Neural cell (in vitro differentiated cells): ENCODE results near the gene ZSCAN32. TPM values are rescaled to one million over a fixed set of nuclear protein-coding genes. Genes with fewer than 3 reads are reported as not detected.

Experiments used
- H2AFZ ChIP-seq: fragments of 200-600, 300-800 bp; sonication (generic), shearing (Covaris generic); 2 replicates; pipeline ENCODE4 v1.6.0; 2014; ENCODE audit warnings: low read depth, mild to moderate bottlenecking, antibody characterized with exemption, low read length, moderate library complexity
- H3F3A ChIP-seq: fragments of 200-600 bp; shearing (Covaris generic); 2 replicates; pipeline ENCODE4 v1.6.1; 2016; ENCODE audit warnings: mild to moderate bottlenecking, moderate library complexity, mixed read lengths, antibody characterized with exemption, low read length; ENCODE audit not compliant: insufficient read depth, poor library complexity, severe bottlenecking
- H3K27ac ChIP-seq: fragments of 200-600, 300-800 bp; sonication (generic), shearing (Covaris generic); 2 replicates; pipeline ENCODE4 v1.5.1; 2014; ENCODE audit warnings: mild to moderate bottlenecking, low read length, moderate library complexity
- H3K27me3 ChIP-seq: fragments of 300-800, 200-600 bp; sonication (generic), shearing (Covaris generic); 2 replicates; pipeline ENCODE4 v1.6.0; 2014; ENCODE audit warnings: mild to moderate bottlenecking, low read depth, low read length, moderate library complexity; ENCODE audit not compliant: insufficient read depth
- H3K36me3 ChIP-seq: fragments of 300-800, 200-600 bp; sonication (generic), shearing (Covaris generic); 2 replicates; pipeline ENCODE4 v1.5.1; 2014; ENCODE audit warnings: mild to moderate bottlenecking, antibody characterized with exemption, low read length, moderate library complexity; ENCODE audit not compliant: insufficient read depth
- H3K4me2 ChIP-seq: fragments of 300-800, 200-600 bp; sonication (generic), shearing (Covaris generic); 2 replicates; pipeline ENCODE4 v1.6.0; 2014; ENCODE audit warnings: mild to moderate bottlenecking, low read length
- H3K4me3 ChIP-seq: fragments of 300-800, 200-600 bp; sonication (generic), shearing (Covaris generic); 2 replicates; pipeline ENCODE4 v1.5.1; 2014; ENCODE audit warnings: mild to moderate bottlenecking, low read length, moderate library complexity
- H3K79me2 ChIP-seq: fragments of 200-600 bp; shearing (Covaris generic); replicated peaks from 2 replicates; pipeline ENCODE4 v1.6.0; 2014; ENCODE audit warnings: mild to moderate bottlenecking, low read length, moderate library complexity; ENCODE audit not compliant: insufficient read depth
- H3K9ac ChIP-seq: fragments of 300-800, 200-600 bp; sonication (generic), shearing (Covaris generic); 2 replicates; pipeline ENCODE4 v1.6.1; 2016; ENCODE audit warnings: mild to moderate bottlenecking, low read length, mixed read lengths
- H3K9me2 ChIP-seq: fragments of 200-600 bp; shearing (Covaris generic); 2 replicates; pipeline ENCODE4 v1.6.1; 2016; ENCODE audit warnings: mild to moderate bottlenecking, low read length, mixed read lengths; ENCODE audit not compliant: insufficient read depth
- H3K9me3 ChIP-seq: fragments of 200-600, 300-800 bp; sonication (generic), shearing (Covaris generic); 2 replicates; pipeline ENCODE4 v1.6.1; 2016; ENCODE audit warnings: mild to moderate bottlenecking, mixed run types, low read length, moderate library complexity, mixed read lengths
- H4K20me1 ChIP-seq: fragments of 200-600 bp; shearing (Covaris generic); 2 replicates; pipeline ENCODE4 v1.6.1; 2016; ENCODE audit warnings: mild to moderate bottlenecking, mixed run types; ENCODE audit not compliant: insufficient read depth
- CTCF ChIP-seq: fragments of 450-650 bp; IDR thresholded peaks from 2 replicates; pipeline ENCODE4 v1.5.1; 2014; ENCODE audit warnings: antibody characterized with exemption, mild to moderate bottlenecking, moderate library complexity; ENCODE audit not compliant: poor library complexity, severe bottlenecking
- EP300 ChIP-seq: fragments of 450-650 bp; conservative IDR thresholded peaks from 2 replicates; pipeline ENCODE4 v1.6.1; 2014; ENCODE audit warnings: antibody characterized with exemption, mild to moderate bottlenecking, moderate library complexity; ENCODE audit not compliant: poor library complexity, severe bottlenecking
- EZH2 ChIP-seq: fragments of 200-600, 300-800 bp; shearing (Covaris generic), sonication (generic); IDR thresholded peaks from 2 replicates; pipeline ENCODE4 v1.6.1; 2014; ENCODE audit warnings: antibody characterized with exemption, low read length, borderline replicate concordance, mild to moderate bottlenecking; ENCODE audit not compliant: insufficient read depth, poor library complexity, severe bottlenecking
- MXI1 ChIP-seq: fragments of 450-650 bp; conservative IDR thresholded peaks from 2 replicates; pipeline ENCODE4 v1.6.1; 2014; ENCODE audit warnings: antibody characterized with exemption, mild to moderate bottlenecking; ENCODE audit not compliant: poor library complexity, severe bottlenecking
- POLR2AphosphoS5 ChIP-seq: IDR thresholded peaks from 2 replicates; pipeline ENCODE4 v1.6.1; 2012
- RAD21 ChIP-seq: fragments of 450-650 bp; conservative IDR thresholded peaks from 2 replicates; pipeline ENCODE4 v1.6.1; 2014; ENCODE audit warnings: antibody characterized with exemption, mild to moderate bottlenecking, moderate library complexity
- REST ChIP-seq: IDR thresholded peaks from 2 replicates; pipeline ENCODE4 v1.6.1; 2012; ENCODE audit warnings: borderline replicate concordance
- SMC3 ChIP-seq: fragments of 450-650 bp; conservative IDR thresholded peaks from 2 replicates; pipeline ENCODE4 v1.6.1; 2014; ENCODE audit warnings: antibody characterized with exemption, mild to moderate bottlenecking, moderate library complexity; ENCODE audit not compliant: poor library complexity
- TAF1 ChIP-seq: IDR thresholded peaks from 2 replicates; pipeline ENCODE4 v1.6.1; 2012; ENCODE audit warnings: low read depth
- polyA plus RNA-seq: library from polyadenylated mRNA; depleted of rRNA; stranded (reverse); fragments of >200 nt; gene quantifications from 2 replicates; pipeline ENCODE4 v1.2.3, GENCODE V29; 2014

The ZSCAN32 gene
- polyA plus RNA-seq, 1 donor from 2014 or later: 22.0 TPM

DNA sequence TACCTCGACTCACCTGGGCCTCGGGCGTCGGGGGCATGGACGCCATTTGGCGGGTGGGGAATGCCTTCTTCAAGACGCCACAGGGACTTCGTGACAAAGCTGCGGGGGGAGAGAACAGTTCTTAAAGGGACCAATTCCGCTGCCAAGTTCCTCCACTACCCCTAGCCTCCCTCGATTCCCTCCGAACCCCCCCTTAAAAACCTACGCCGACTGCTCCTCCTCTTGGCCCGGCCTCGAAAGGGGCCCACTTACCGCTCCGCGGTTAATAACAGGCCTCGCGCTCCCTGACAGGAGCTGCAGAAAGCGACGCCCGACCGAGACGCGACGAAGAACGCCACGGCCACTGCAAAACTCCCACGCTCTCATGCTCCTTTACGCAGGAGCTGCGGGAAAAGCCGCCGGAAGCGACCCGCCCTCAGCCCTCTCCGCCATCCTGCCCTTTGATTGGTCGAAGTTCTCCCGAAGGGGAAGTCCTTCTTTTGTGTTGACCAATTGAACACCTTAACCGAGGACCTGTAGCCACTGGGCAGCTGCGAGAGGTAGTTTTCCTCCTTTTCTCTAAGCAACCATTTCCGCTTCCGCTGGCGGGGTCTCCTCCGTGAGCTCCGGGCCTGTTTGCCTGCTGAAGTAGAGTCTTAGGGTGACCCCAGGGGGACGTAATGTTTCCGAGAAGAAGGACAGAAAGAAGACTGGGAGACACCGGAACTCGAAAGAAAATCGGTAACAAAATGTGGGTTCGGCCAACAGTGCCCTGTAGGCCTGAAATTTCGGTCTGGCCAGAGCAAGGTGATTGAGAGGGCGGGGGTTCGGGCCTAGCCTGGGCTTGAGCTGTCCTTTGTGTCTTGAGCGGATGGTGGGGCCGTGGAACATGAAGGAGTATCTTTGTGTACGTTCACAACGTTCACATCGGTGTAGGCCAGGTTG is 42.6 kb upstream of the ZSCAN32 start, which contains the start of the genes NAA60 and ZNF597:
TSS of gene NAA60 (plus strand) at position 573 of the 924 bp plus-strand sequence. CDS start 32,548 bp downstream, outside the sequence.
TSS of gene ZNF597 (minus strand) at position 397 of the 924 bp plus-strand sequence. CDS start at position 46, 351 bp downstream.
- TF ChIP-seq REST (peak; percentile 21), MXI1 (peak; percentile 91), POLR2AphosphoS5 (peak; percentile 78), SMC3 (no peak)
- Histone ChIP-seq H3K9me3 (no peaks in the 10 kb centered on the region), H3F3A (no peaks in the 10 kb centered on the region), H3K4me2 (peak within 1 kb of the TSS; percentile 51), H4K20me1 (no peaks in the 10 kb centered on the region), H3K9me2 (no peaks in the 10 kb centered on the region), H2AFZ (peak within 1 kb of the TSS; percentile 46), H3K9ac (peak within 1 kb of the TSS; percentile 74), H3K27ac (peak within 1 kb of the TSS; percentile 75), H3K79me2 (peaks cover 10% of the 10 kb centered on the region), H3K36me3 (no peaks in the 10 kb centered on the region), H3K4me3 (peak within 1 kb of the TSS; percentile 71), H3K27me3 (no peaks in the 10 kb centered on the region)

- H3K27me3 ChIP-seq: no peaks in the 10 kb centered on the region
- no peaks in the 10 kb centered on the region for H3K9me3 ChIP-seq
- H3K9me2 ChIP-seq: no peaks in the 10 kb centered on the region
- no peak overlapping the region for H3K27ac ChIP-seq
- no peaks in the 10 kb centered on the region for H4K20me1 ChIP-seq
- no peak overlapping the region for H3K9ac ChIP-seq
- no peak for TF ChIP-seq EZH2
- no peak for TF ChIP-seq SMC3
- no peak for TF ChIP-seq POLR2AphosphoS5
- TF ChIP-seq RAD21: no peak
- TF ChIP-seq CTCF: no peak
- no peak for TF ChIP-seq REST
- TF ChIP-seq MXI1: no peak
- TF ChIP-seq TAF1: no peak
- TF ChIP-seq EP300: no peak
- no peaks in the 10 kb centered on the region for H3K36me3 ChIP-seq
- H3K4me3 ChIP-seq: no peak overlapping the region
- H3K79me2 ChIP-seq: peaks cover 6% of the 10 kb centered on the region
- no peak overlapping the region for H2AFZ ChIP-seq
- H3F3A ChIP-seq: no peaks in the 10 kb centered on the region
- no peak overlapping the region for H3K4me2 ChIP-seq
Observed at GRCh38 chr16:3439637-3440036, 38.8 kb upstream of the ZSCAN32 start.
